T-helper 1 cell treated with Interleukin-12 subunit alpha and Interleukin-12 subunit beta and Interleukin-4 antibody, amounts not matched to agents 30 ng/mL and 1 ng/mL, for 36 hours (primary cell): ENCODE data around the gene RPS8. TPM values are rescaled to one million over a fixed set of nuclear protein-coding genes. Genes with fewer than 3 reads are reported as not detected.

Experiments used
- intact Hi-C: fragments of 100-400 bp; cut with micrococcal nuclease; formaldehyde crosslinking; loops from one replicate; pipeline ENCODE4 v1.15.1; 2024
- total RNA-seq: library from RNA; stranded (reverse); gene quantifications from 2 replicates; pipeline ENCODE4 v1.2.3, GENCODE V29; 2022

Gene RPS8
- total RNA-seq, 1 donor from 2014 or later = 1,713 TPM

DNA sequence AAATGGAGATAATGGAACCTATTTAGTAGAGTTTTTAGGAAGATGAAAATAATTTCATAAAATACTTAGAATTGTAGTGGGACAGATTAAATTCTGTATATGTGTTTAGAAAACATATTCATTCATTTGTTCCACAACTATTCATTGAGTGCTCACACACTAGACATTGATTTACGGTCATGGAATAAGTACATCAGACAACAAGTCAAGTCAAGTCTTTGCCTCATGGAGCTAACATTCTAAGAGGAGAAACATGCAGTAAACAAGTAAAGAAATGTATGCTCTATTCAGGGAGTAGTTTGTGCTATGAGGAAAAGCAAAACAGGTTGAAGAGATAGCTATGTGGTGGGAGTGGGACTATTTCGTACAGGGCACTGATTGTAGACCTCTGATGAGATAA, 42.0 kb downstream of the RPS8 start:
- intact Hi-C loops = no loop called here

DNA sequence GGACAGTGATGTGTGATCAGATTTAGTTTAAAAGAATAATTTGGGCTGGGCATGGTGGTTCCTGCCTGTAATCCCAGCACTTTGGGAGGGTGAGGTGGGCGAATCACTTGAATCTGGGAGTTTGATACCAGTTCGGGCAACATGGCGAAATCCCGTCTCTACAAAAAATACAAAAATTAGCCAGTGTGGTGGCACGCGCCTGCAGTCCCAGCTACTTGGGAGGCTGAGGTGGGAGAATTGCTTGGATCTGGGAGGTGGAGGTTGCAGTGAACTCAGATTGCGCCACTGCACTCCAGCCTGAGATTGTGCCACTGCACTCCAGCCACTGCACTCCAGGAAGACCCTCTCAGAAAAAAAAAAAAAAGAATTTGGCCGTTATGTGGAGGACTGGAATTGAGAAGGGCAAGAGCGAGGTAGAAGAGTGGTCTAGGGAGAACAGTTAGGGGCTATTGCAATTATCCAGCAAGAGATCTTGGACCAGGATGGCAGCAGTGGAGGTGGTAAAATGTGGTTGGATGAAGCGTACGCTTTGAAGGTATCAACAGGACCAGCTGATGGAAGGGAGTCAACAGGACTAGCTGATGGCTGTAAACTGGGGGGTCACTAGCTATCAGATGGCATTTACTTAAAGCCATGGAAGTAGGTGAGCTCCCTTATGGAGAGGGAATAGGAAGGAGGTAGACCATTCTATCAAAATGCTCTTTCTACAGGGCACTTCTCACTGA, 42.6 kb downstream of the RPS8 start:
- intact Hi-C loops = no loop called here

- intact Hi-C loops = loop anchor here (1.0 kb wide), 6 partner anchors 10 to 193 kb away; partner anchors contain the start of genes PLK3, RNU5D-1, RPS8 and UROD
Measured at GRCh38 chr1:44819196-44819607, 43.9 kb downstream of the RPS8 start.

GRCh38 chr1:44819608-44820327, 44.4 kb downstream of the RPS8 start:
- intact Hi-C loops = loop anchor here (1.0 to 5.0 kb wide), 10 partner anchors 10 to 673 kb away; partner anchors contain the start of genes EIF2B3, MUTYH, PLK3 and RNU5D-1

- intact Hi-C loops = loop anchor here (1.0 to 5.0 kb wide), 4 partner anchors 34 to 672 kb away; partner anchors contain the start of genes EIF2B3, MUTYH, TESK2 and TOE1
Measured at GRCh38 chr1:44820328-44821239, 45.2 kb downstream of the RPS8 start.

GRCh38 chr1:44821240-44821715, 45.9 kb downstream of the RPS8 start:
- intact Hi-C loops = loop anchor here (5.0 kb wide), 1 partner anchor 671 kb away; the partner anchor contains the start of gene TESK2

GRCh38 chr1:44822131-44822701, 46.9 kb downstream of the RPS8 start:
- intact Hi-C loops = loop anchor here (5.0 kb wide), 1 partner anchor 670 kb away; the partner anchor contains the start of gene TESK2

GRCh38 chr1:44822981-44823451, 47.7 kb downstream of the RPS8 start:
- intact Hi-C loops = loop anchor here (5.0 kb wide), 1 partner anchor 669 kb away; the partner anchor contains the start of gene TESK2

- intact Hi-C loops = loop anchor here (5.0 kb wide), 1 partner anchor 668 kb away; the partner anchor contains the start of gene TESK2
Measured at GRCh38 chr1:44824392-44824791, 49.1 kb downstream of the RPS8 start.

GRCh38 chr1:44826375-44827196, 51.2 kb downstream of the RPS8 start:
- intact Hi-C loops = no loop called here

GRCh38 chr1:44827197-44828002, 52.1 kb downstream of the RPS8 start:
- intact Hi-C loops = no loop called here

GRCh38 chr1:44828003-44828651, 52.8 kb downstream of the RPS8 start:
- intact Hi-C loops = no loop called here

Other genes with a start within 250 kb of the RPS8 start
- gene TMEM53, start 101.1 kb upstream of the RPS8 start, total RNA-seq = 3.3 and 3.8 TPM in 2 replicates
- gene ARMH1, start 100.8 kb upstream of the RPS8 start, total RNA-seq = 35.7 and 39.3 TPM in 2 replicates
- not detected in 2 replicates for gene RNU5D-1, start 44.4 kb upstream of the RPS8 start, total RNA-seq
- gene KIF2C, start 35.7 kb upstream of the RPS8 start, total RNA-seq = 70.5 and 74.9 TPM in 2 replicates
- gene BEST4, start 12.6 kb downstream of the RPS8 start, total RNA-seq = 0.32 and 0.49 TPM in 2 replicates
- 92.2 and 93.2 TPM in 2 replicates for gene PLK3, start 24.8 kb downstream of the RPS8 start, total RNA-seq
- gene DYNLT4, start 31.8 kb downstream of the RPS8 start, total RNA-seq = 0.46 and 0.49 TPM in 2 replicates
- gene BTBD19, start 33.0 kb downstream of the RPS8 start, total RNA-seq = 11.9 and 15.0 TPM in 2 replicates
- gene PTCH2, start 67.7 kb downstream of the RPS8 start, total RNA-seq = 0.98 and 1.3 TPM in 2 replicates
- 26.6 and 31.6 TPM in 2 replicates for gene EIF2B3, start 211.1 kb downstream of the RPS8 start, total RNA-seq
- gene HECTD3, start 235.8 kb downstream of the RPS8 start, total RNA-seq = 44.6 and 45.6 TPM in 2 replicates
- 71.1 and 75.2 TPM in 2 replicates for gene UROD, start 236.7 kb downstream of the RPS8 start, total RNA-seq